OCI-LY1 (cell line): Measurements from ENCODE around the gene DIAPH2.
"Not testable (repeated sequence)": the region's sequence is repeated elsewhere in the genome, so short reads cannot be mapped to it uniquely, and the experiment has no call there.

Experiments used
- H2AFZ ChIP-seq: fragments of 200-600 bp; sonication (generic), shearing (Covaris generic); 2 replicates; pipeline ENCODE4 v1.6.0; 2014; ENCODE audit warnings: antibody characterized with exemption, mild to moderate bottlenecking, low read length
- H3F3A ChIP-seq: fragments of 200-600 bp; sonication (generic), shearing (Covaris generic); 2 replicates; pipeline ENCODE4 v1.6.0; 2014; ENCODE audit warnings: mild to moderate bottlenecking, antibody characterized with exemption, low read length, moderate library complexity; ENCODE audit not compliant: insufficient read depth
- H3K27ac ChIP-seq: fragments of 200-600 bp; sonication (generic); 2 replicates; pipeline ENCODE4 v1.5.1; 2014; ENCODE audit warnings: low read length, mixed run types, mild to moderate bottlenecking, low read depth; ENCODE audit not compliant: poor library complexity, severe bottlenecking
- H3K27me3 ChIP-seq: fragments of 200-600 bp; sonication (generic); 2 replicates; pipeline ENCODE4 v1.6.0; 2014; ENCODE audit warnings: antibody characterized with exemption, mild to moderate bottlenecking, low read length, moderate library complexity; ENCODE audit not compliant: insufficient read depth
- H3K36me3 ChIP-seq: fragments of 200-600 bp; sonication (generic); 2 replicates; pipeline ENCODE4 v1.6.1; 2014; ENCODE audit warnings: mild to moderate bottlenecking, antibody characterized with exemption, low read length, moderate library complexity, mixed read lengths; ENCODE audit not compliant: insufficient read depth
- H3K4me1 ChIP-seq: fragments of 200-600 bp; sonication (generic); 2 replicates; pipeline ENCODE4 v1.5.1; 2014; ENCODE audit warnings: mild to moderate bottlenecking, low read length, moderate library complexity; ENCODE audit not compliant: insufficient read depth, severe bottlenecking
- H3K4me2 ChIP-seq: fragments of 200-600 bp; sonication (generic), shearing (Covaris generic); 2 replicates; pipeline ENCODE4 v1.6.1; 2014; ENCODE audit warnings: low read length
- H3K4me3 ChIP-seq: fragments of 200-600 bp; sonication (generic); 2 replicates; pipeline ENCODE4 v1.5.1; 2014; ENCODE audit warnings: low read length, low read depth, mild to moderate bottlenecking, mixed read lengths; ENCODE audit not compliant: poor library complexity, severe bottlenecking
- H3K79me2 ChIP-seq: fragments of 200-600 bp; shearing (Covaris generic); 2 replicates; pipeline ENCODE4 v1.6.1; 2016; ENCODE audit warnings: mixed run types, low read length, mixed read lengths; ENCODE audit not compliant: insufficient read depth
- H3K9ac ChIP-seq: fragments of 200-600 bp; sonication (generic), shearing (Covaris generic); 2 replicates; pipeline ENCODE4 v1.6.1; 2014; ENCODE audit warnings: mild to moderate bottlenecking, low read length, mixed read lengths
- H3K9me2 ChIP-seq: fragments of 200-600 bp; sonication (generic), shearing (Covaris generic); 2 replicates; pipeline ENCODE4 v1.6.1; 2014; ENCODE audit warnings: low read depth, mild to moderate bottlenecking, low read length, mixed read lengths
- H3K9me3 ChIP-seq: fragments of 200-600 bp; shearing (Covaris generic); 2 replicates; pipeline ENCODE4 v1.6.1; 2014; ENCODE audit warnings: low read length, mixed read lengths
- H4K20me1 ChIP-seq: fragments of 200-600 bp; sonication (generic), shearing (Covaris generic); 2 replicates; pipeline ENCODE4 v1.6.0; 2016; ENCODE audit warnings: mild to moderate bottlenecking, low read length; ENCODE audit not compliant: insufficient read depth
- EZH2 ChIP-seq: fragments of 200-600 bp; sonication (generic), shearing (Covaris generic); IDR thresholded peaks from 2 replicates; pipeline ENCODE4 v1.8.0; 2017; ENCODE audit warnings: borderline replicate concordance, mixed run types, mild to moderate bottlenecking, antibody characterized with exemption, low read length, moderate library complexity, mixed read lengths
- TF ChIP-seq, protein P1 (sequence below): fragments of 200-600 bp; sonication (generic), shearing (Covaris generic); IDR thresholded peaks from 2 replicates; pipeline ENCODE4 v1.5.1; 2017; ENCODE audit warnings: mild to moderate bottlenecking, antibody characterized with exemption, low read length, moderate library complexity, mixed read lengths

The DIAPH2 gene

DNA sequence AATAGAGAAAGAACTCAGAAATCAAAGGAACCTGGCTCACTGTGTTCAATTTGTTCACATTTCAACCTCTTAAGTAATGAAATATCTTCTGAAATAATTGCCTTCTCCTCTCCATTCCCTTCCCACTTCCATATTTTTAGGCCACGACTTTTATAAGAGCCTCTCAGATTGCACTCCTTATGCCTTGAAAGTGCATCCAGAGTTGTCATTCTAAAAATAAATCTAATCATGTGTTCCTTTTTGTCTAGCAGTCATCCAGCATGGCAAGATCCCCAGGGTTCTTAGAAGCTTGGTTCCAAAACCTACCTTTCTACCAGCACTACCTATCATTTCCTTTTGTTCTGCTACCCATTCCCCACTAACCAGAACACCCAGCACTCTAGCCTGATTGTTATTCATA lies 156.7 kb downstream of the DIAPH2 start:
- no peak overlapping the region for H3K4me2 ChIP-seq
- no peaks in the 10 kb centered on the region for H3F3A ChIP-seq
- H3K36me3 ChIP-seq, result no peaks in the 10 kb centered on the region
- H3K4me1 ChIP-seq, result peaks cover 28% of the 10 kb centered on the region
- H4K20me1 ChIP-seq, result no peaks in the 10 kb centered on the region
- H3K27ac ChIP-seq, result no peak overlapping the region
- H3K9me3 ChIP-seq, result no peaks in the 10 kb centered on the region
- H3K79me2 ChIP-seq, result no peaks in the 10 kb centered on the region
- H2AFZ ChIP-seq, result no peak overlapping the region
- TF ChIP-seq EZH2, result no peak
- TF ChIP-seq, protein P1, sequence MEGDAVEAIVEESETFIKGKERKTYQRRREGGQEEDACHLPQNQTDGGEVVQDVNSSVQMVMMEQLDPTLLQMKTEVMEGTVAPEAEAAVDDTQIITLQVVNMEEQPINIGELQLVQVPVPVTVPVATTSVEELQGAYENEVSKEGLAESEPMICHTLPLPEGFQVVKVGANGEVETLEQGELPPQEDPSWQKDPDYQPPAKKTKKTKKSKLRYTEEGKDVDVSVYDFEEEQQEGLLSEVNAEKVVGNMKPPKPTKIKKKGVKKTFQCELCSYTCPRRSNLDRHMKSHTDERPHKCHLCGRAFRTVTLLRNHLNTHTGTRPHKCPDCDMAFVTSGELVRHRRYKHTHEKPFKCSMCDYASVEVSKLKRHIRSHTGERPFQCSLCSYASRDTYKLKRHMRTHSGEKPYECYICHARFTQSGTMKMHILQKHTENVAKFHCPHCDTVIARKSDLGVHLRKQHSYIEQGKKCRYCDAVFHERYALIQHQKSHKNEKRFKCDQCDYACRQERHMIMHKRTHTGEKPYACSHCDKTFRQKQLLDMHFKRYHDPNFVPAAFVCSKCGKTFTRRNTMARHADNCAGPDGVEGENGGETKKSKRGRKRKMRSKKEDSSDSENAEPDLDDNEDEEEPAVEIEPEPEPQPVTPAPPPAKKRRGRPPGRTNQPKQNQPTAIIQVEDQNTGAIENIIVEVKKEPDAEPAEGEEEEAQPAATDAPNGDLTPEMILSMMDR, result no peak
- no peak overlapping the region for H3K9ac ChIP-seq
- no peak overlapping the region for H3K4me3 ChIP-seq
- H3K27me3 ChIP-seq, result no peaks in the 10 kb centered on the region
- H3K9me2 ChIP-seq, result no peaks in the 10 kb centered on the region

DNA sequence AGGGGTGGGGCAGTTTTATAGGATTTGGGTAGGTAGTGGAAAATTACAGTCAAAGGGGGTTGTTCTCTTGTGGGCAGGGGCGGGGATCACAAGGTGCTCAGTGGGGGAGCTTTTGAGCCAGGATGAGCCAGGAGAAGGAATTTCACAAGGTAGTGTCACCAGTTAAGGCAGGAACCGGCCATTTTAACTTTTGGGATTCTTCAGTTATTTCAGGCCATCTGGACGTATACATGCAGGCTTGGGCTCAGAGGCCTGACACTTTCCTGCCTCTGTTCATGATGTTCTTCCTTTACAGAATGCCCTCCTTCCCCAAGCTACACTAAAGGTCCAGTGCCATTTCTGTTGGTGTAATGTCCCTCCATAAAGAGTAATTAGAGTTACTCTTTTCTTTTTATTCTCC lies 157.2 kb downstream of the DIAPH2 start:
- not testable (repeated sequence) for H3K4me2 ChIP-seq, H3F3A ChIP-seq, H4K20me1 ChIP-seq, H3K4me3 ChIP-seq, H3K9ac ChIP-seq, H2AFZ ChIP-seq, H3K79me2 ChIP-seq, H3K36me3 ChIP-seq, H3K9me2 ChIP-seq, H3K27ac ChIP-seq, H3K9me3 ChIP-seq, H3K27me3 ChIP-seq
- H3K4me1 ChIP-seq, result peaks cover 25% of the 10 kb centered on the region

GRCh38 chrX:96843566-96843965 lies 158.9 kb downstream of the DIAPH2 start:
- H3K27me3 ChIP-seq, result no peaks in the 10 kb centered on the region

DNA sequence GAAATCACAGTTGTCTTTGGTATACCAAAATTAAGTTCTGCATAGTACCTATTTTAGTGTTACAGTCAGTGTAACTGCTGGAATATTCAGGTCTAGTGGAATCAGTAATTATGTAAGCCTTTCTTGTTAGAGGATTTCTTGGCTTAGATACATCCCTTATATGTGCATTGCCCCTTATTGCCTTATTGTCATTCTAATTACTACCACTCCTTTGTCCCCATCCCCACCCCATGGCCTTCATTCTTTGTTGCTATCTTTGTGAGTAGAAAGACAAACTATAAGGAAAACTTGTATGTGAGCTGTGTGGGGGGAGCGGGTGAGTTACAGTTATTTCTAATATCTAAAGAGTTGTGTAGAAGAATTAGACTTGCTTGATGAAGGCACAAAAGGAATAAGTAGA lies 162.2 kb downstream of the DIAPH2 start:
- Histone ChIP-seq H3K4me3 (no peak overlapping the region), H4K20me1 (no peaks in the 10 kb centered on the region), H3K79me2 (no peaks in the 10 kb centered on the region), H3K9me2 (no peaks in the 10 kb centered on the region), H3F3A (no peaks in the 10 kb centered on the region), H3K27me3 (no peaks in the 10 kb centered on the region), H2AFZ (no peak overlapping the region), H3K9ac (no peak overlapping the region), H3K9me3 (no peaks in the 10 kb centered on the region), H3K4me2 (no peak overlapping the region), H3K27ac (no peak overlapping the region), H3K4me1 (no peaks in the 10 kb centered on the region), H3K36me3 (no peaks in the 10 kb centered on the region)
- TF ChIP-seq EZH2, result no peak
- TF ChIP-seq, protein P1, result no peak

More at GRCh38 chrX:96843566-96843965, 158.9 kb downstream of the DIAPH2 start:
- H3K4me3 ChIP-seq, result no peak overlapping the region
- no peak overlapping the region for H2AFZ ChIP-seq
- no peaks in the 10 kb centered on the region for H3K36me3 ChIP-seq
- H3K9ac ChIP-seq, result no peak overlapping the region
- H3K79me2 ChIP-seq, result no peaks in the 10 kb centered on the region
- no peaks in the 10 kb centered on the region for H3F3A ChIP-seq
- H3K4me2 ChIP-seq, result no peak overlapping the region
- H4K20me1 ChIP-seq, result no peaks in the 10 kb centered on the region
- H3K9me3 ChIP-seq, result no peaks in the 10 kb centered on the region
- no peaks in the 10 kb centered on the region for H3K9me2 ChIP-seq
- TF ChIP-seq EZH2, result no peak
- TF ChIP-seq, protein P1, result no peak
- no peak overlapping the region for H3K27ac ChIP-seq
- H3K4me1 ChIP-seq, result peaks cover 8% of the 10 kb centered on the region

GRCh38 chrX:96859422-96859821 lies 174.8 kb downstream of the DIAPH2 start:
- not testable (repeated sequence) for H3K9ac ChIP-seq, H3F3A ChIP-seq, H3K4me2 ChIP-seq, H2AFZ ChIP-seq, H3K27me3 ChIP-seq, H4K20me1 ChIP-seq, H3K4me3 ChIP-seq, H3K9me3 ChIP-seq, H3K9me2 ChIP-seq, H3K36me3 ChIP-seq, H3K27ac ChIP-seq, H3K79me2 ChIP-seq
- peaks cover 12% of the 10 kb centered on the region for H3K4me1 ChIP-seq
